ENCODE measurements around the gene NRG2. TPM values are rescaled to one million over a fixed set of nuclear protein-coding genes. Genes with fewer than 3 reads are reported as not detected.

Gene NRG2
- total RNA-seq, 1 donor from 2014 or later, result 12.8 TPM

DNA sequence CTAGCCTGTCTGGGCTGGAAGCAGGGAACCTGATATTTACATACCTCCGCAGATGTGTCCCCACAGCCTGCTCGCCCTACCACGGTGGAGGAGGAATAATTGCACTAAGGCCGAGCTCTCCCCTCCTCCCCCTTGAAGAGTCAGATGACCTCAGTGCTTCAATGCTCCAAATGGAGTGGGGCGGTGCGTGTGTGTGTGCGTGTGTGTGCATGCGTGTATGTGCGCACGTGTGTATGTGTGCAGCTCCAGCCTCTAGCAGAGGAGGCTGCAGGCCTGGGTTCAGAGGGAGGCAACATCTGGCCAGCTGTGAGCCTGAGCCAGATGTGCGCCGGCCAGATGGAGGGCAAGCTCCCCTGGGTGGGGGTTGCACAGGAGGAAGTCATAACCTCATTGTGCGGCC, 90.5 kb downstream of the NRG2 start:
- Histone ChIP-seq H3K4me3 (no peak overlapping the region), H3K27me3 (no peaks in the 10 kb centered on the region), H3K9me3 (no peaks in the 10 kb centered on the region), H3K36me3 (no peaks in the 10 kb centered on the region), H3K27ac (no peak overlapping the region), H3K4me1 (no peaks in the 10 kb centered on the region)
- DNase-seq (ENCODE audit: low spot score in 2 of 2), result no peak
- TF ChIP-seq, protein P1, sequence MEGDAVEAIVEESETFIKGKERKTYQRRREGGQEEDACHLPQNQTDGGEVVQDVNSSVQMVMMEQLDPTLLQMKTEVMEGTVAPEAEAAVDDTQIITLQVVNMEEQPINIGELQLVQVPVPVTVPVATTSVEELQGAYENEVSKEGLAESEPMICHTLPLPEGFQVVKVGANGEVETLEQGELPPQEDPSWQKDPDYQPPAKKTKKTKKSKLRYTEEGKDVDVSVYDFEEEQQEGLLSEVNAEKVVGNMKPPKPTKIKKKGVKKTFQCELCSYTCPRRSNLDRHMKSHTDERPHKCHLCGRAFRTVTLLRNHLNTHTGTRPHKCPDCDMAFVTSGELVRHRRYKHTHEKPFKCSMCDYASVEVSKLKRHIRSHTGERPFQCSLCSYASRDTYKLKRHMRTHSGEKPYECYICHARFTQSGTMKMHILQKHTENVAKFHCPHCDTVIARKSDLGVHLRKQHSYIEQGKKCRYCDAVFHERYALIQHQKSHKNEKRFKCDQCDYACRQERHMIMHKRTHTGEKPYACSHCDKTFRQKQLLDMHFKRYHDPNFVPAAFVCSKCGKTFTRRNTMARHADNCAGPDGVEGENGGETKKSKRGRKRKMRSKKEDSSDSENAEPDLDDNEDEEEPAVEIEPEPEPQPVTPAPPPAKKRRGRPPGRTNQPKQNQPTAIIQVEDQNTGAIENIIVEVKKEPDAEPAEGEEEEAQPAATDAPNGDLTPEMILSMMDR (IDR thresholded peaks at IDR 0.05), result no peak
- intact Hi-C loops (cut with DNase I), result no loop called here

DNA sequence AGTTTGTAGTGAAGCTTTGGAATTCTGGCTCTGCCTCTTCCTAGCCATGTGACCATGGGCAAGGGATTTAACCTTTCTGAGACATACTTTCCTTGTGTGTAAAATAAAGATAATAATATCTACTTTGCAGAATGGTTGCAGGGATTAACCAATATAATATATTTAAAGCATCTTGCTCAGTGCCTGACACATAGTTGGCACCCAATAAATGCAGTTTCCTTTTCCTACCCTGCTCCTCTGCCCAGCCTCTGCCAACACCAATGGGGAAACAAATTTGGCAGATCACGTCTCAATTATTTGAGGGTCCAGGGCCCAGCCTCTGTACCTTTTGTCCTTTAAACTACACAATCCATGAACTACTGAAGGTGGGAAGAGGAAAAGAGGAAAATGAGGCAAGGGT, 91.1 kb downstream of the NRG2 start:
- Histone ChIP-seq H3K36me3 (no peaks in the 10 kb centered on the region), H3K4me3 (no peak overlapping the region), H3K4me1 (no peaks in the 10 kb centered on the region), H3K27ac (no peak overlapping the region), H3K9me3 (no peaks in the 10 kb centered on the region), H3K27me3 (no peaks in the 10 kb centered on the region)
- TF ChIP-seq, protein P1 (IDR thresholded peaks at IDR 0.05), result no peak
- DNase-seq (ENCODE audit: low spot score in 2 of 2), result no peak
- intact Hi-C loops (cut with DNase I), result no loop called here

DNA sequence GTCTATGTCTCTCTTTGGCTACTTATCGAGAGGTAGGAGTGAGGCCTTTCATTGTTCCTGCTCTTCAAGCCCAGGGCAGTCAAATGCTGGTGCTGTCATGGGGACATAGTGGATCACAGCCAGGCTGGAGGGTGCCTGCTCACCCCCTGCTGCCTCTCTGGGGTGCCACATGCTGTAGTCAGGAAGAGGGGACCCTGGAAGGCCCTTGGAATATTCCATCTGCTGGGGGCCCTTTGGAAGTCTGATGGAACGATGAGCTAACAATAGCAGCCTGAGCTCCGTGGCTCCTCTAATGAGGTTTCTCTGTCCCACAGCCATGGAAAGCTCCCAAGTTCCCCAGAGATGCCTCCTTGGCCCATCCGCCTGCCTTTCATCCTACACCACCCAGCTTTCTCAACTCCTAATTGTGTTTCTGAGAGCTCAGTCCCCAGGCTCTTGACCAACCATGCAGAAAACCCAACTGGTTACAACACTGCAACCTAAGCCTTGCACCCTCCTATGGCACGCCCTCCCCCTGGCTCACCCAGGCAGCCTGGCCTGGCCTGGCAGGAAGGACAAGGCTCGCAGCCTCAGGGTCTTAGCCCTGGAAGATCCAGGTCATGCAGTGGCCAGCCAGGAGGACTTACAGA, 91.7 kb downstream of the NRG2 start:
- no peaks in the 10 kb centered on the region for H3K4me1 ChIP-seq
- no peak overlapping the region for H3K4me3 ChIP-seq
- no peak for DNase-seq (ENCODE audit: low spot score in 2 of 2)
- H3K27me3 ChIP-seq, result no peaks in the 10 kb centered on the region
- intact Hi-C loops (cut with DNase I), result no loop called here
- no peak overlapping the region for H3K27ac ChIP-seq
- TF ChIP-seq, protein P1 (IDR thresholded peaks at IDR 0.05), result no peak
- H3K9me3 ChIP-seq, result no peaks in the 10 kb centered on the region
- no peaks in the 10 kb centered on the region for H3K36me3 ChIP-seq

DNA sequence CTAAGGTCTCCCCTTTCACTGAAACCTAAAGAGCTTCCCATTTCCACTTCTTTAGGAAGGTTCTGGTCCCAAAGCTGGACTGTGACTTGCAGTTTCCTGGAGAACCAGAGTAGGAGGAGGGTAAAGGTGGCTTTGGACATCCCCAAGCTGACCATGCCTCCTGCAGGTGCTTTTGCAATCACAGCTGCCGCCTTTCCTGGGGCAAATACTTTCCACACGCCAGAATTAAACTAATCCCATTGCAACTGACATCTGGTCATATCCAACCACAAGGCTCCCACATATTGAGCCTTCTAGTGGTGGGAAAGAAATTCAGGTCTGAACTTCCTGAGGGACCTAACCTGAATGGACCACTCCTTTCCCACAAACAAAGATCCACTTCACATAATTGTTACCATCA, 92.7 kb downstream of the NRG2 start:
- TF ChIP-seq, protein P1 (IDR thresholded peaks at IDR 0.05), result no peak
- intact Hi-C loops (cut with DNase I), result no loop called here
- DNase-seq (ENCODE audit: low spot score in 2 of 2), result no peak
- no peaks in the 10 kb centered on the region for H3K27me3 ChIP-seq
- no peak overlapping the region for H3K27ac ChIP-seq
- H3K4me1 ChIP-seq, result no peaks in the 10 kb centered on the region
- H3K36me3 ChIP-seq, result no peaks in the 10 kb centered on the region
- H3K9me3 ChIP-seq, result no peaks in the 10 kb centered on the region
- no peak overlapping the region for H3K4me3 ChIP-seq

DNA sequence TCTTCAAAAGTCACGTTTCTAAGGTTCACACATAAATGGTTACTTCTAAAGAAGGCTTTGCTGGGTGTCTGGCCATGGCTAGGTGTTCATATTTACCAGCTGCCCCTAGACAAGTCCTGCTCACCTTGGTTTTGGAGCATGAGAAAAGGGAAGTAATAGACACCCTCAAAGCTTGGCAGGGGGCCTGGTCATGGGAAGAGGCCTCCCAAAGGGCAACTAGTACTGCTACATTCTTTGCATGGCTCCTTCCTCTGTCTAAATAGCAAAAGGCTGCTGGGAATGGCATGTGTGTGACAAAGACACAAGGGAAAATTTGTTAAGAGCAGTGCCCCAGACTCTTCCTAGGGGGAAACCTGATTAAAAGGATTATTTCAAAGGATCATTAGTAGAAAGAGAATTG, 93.4 kb downstream of the NRG2 start:
- no peaks in the 10 kb centered on the region for H3K27me3 ChIP-seq
- no peak for DNase-seq (ENCODE audit: low spot score in 2 of 2)
- intact Hi-C loops (cut with DNase I), result no loop called here
- TF ChIP-seq, protein P1 (IDR thresholded peaks at IDR 0.05), result no peak
- H3K36me3 ChIP-seq, result no peaks in the 10 kb centered on the region
- H3K4me3 ChIP-seq, result no peak overlapping the region
- H3K27ac ChIP-seq, result no peak overlapping the region
- no peaks in the 10 kb centered on the region for H3K9me3 ChIP-seq
- H3K4me1 ChIP-seq, result no peaks in the 10 kb centered on the region

DNA sequence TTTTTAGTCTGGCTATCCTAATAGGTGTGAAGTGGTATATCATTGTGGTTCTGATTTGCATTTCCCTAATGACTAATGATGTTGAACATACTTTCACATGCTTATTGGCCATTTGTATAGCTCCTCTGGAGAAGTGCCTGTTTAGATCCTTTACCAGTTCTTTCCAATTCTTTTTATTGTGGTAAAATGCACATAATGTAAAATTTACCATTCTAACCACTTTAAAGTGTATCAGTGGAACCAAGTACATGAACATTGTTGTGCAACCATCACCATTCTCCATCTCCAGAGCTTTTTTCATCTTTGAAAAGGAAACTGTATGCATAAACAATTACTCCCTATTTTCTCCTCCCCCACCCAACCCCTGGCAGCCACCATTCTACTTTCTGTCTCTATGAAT, 95.4 kb downstream of the NRG2 start:
- Histone ChIP-seq H3K36me3 (no peaks in the 10 kb centered on the region), H3K4me1 (no peaks in the 10 kb centered on the region), H3K9me3 (peaks cover 0 to 9% of the 10 kb centered on the region in 2 donors), H3K4me3 (no peak overlapping the region), H3K27me3 (no peaks in the 10 kb centered on the region), H3K27ac (no peak overlapping the region)
- intact Hi-C loops (cut with DNase I), result no loop called here
- TF ChIP-seq, protein P1 (IDR thresholded peaks at IDR 0.05), result no peak
- DNase-seq (ENCODE audit: low spot score in 2 of 2), result no peak

Measured in ascending aorta (tissue), 2 donors.